HepG2 (cell line): ENCODE measurements around the gene PXYLP1. TPM values are rescaled to one million over a fixed set of nuclear protein-coding genes. Genes with fewer than 3 reads are reported as not detected.

Source experiments
- ATAC-seq: fragments of 200-7000 bp; cut with Tn5 transposase; 3 replicates; pipeline ENCODE4 v1.9.1; 2020; ENCODE audit warnings: mild to moderate bottlenecking, moderate library complexity
- BruUV-seq: library from RNA; stranded (reverse); fragments of 400-500 nt; replicated peaks from 2 replicates; lab custom pipeline; 2021; lab: Mats Ljungman, UMichigan
- CTCF ChIA-PET: fragments of 300-600 bp; formaldehyde crosslinking; extraction: SDS; loops from one replicate; lab custom pipeline; 2021; ENCODE audit warnings: low total read pairs, inconsistent platforms, low intra/inter-chr PET ratio; lab: Yijun Ruan, JAX
- POLR2A ChIA-PET: fragments of 350-600 bp; sonication (Branson Sonifier 250); formaldehyde crosslinking; loops from one replicate; lab custom pipeline; 2020; ENCODE audit warnings: antibody characterized with exemption, inconsistent platforms; lab: Yijun Ruan, JAX
- DNase-seq: peaks from one replicate; pipeline ENCODE4 v3.0.0-alpha.2; 2015; ENCODE audit warnings: low spot score
- FAIRE-seq: peaks from 3 replicates; lab custom pipeline; 2011; peaks lifted over from hg19 to GRCh38; lab: Jason Lieb, UNC
- H2AFZ ChIP-seq: one replicate; pipeline ENCODE4 v1.6.1; 2011; ENCODE audit warnings: low read length, inconsistent platforms
- H3K27ac ChIP-seq: fragments of 300-600 bp; 3 replicates; pipeline ENCODE4 v1.8.0; 2011; ENCODE audit warnings: mixed run types, mild to moderate bottlenecking, mixed read lengths, low read length, inconsistent platforms; ENCODE audit not compliant: insufficient read depth; ENCODE audit errors: extremely low read length
- H3K27me3 ChIP-seq, 2 experiments: fragments of 200-600 bp in 1 of 2; 2 replicates in 1 of 2; 3 replicates in 1 of 2; pipeline versions ENCODE4 v1.6.0 to v1.8.0; 2011; ENCODE audit warnings: low read length in 2 of 2, mild to moderate bottlenecking in 2 of 2, moderate library complexity in 2 of 2, inconsistent platforms in 1 of 2; ENCODE audit not compliant: insufficient read depth in 2 of 2, control insufficient read depth in 1 of 2
- H3K36me3 ChIP-seq, 2 experiments: fragments of 200-600 bp in 1 of 2; replicated peaks in 1 of 2; 2 replicates in 1 of 2; 3 replicates in 1 of 2; pipeline versions ENCODE4 v1.5.1 to v1.8.0; 2011; ENCODE audit warnings: low read length in 2 of 2, inconsistent platforms in 1 of 2; ENCODE audit not compliant: insufficient read depth in 2 of 2, control insufficient read depth in 1 of 2
- H3K4me1 ChIP-seq: 2 replicates; pipeline ENCODE4 v1.5.1; 2012; ENCODE audit warnings: low read length, inconsistent platforms; ENCODE audit not compliant: insufficient read depth
- H3K4me2 ChIP-seq: 2 replicates; pipeline ENCODE4 v1.6.0; 2011; ENCODE audit warnings: low read depth, low read length, inconsistent platforms
- H3K4me3 ChIP-seq, 3 experiments: fragments of 200-600 bp in 1 of 3; sonication (generic), shearing (Covaris generic) in 1 of 3; replicated peaks in 1 of 3; 2 replicates each; pipeline ENCODE4 v1.5.1; 2011 to 2016; ENCODE audit warnings: low read length in 3 of 3, inconsistent platforms in 2 of 3, low read depth in 2 of 3, mild to moderate bottlenecking in 2 of 3, control low read depth in 1 of 3, mixed read lengths in 1 of 3; ENCODE audit not compliant: insufficient read depth in 1 of 3
- H3K79me2 ChIP-seq: one replicate; pipeline ENCODE4 v1.6.1; 2011; ENCODE audit warnings: low read length, inconsistent platforms; ENCODE audit not compliant: insufficient read depth
- H3K9ac ChIP-seq: 2 replicates; pipeline ENCODE4 v1.6.0; 2011; ENCODE audit warnings: mild to moderate bottlenecking, low read depth, low read length, inconsistent platforms; ENCODE audit not compliant: insufficient read depth
- H3K9me3 ChIP-seq: 2 replicates; pipeline ENCODE4 v1.5.1; 2012; ENCODE audit warnings: mild to moderate bottlenecking, low read length
- H4K20me1 ChIP-seq: 2 replicates; pipeline ENCODE4 v1.6.0; 2011; ENCODE audit warnings: inconsistent platforms, mild to moderate bottlenecking, low read length, moderate library complexity; ENCODE audit not compliant: insufficient read depth
- ARHGAP35 ChIP-seq: sonication (generic); formaldehyde crosslinking; IDR thresholded peaks from 2 replicates; pipeline ENCODE4 v1.9.0; 2022; ENCODE audit warnings: mild to moderate bottlenecking, inconsistent platforms, moderate library complexity, missing genetic modification reagents, borderline replicate concordance
- ATAD3A ChIP-seq: sonication (generic); formaldehyde crosslinking; IDR thresholded peaks from 2 replicates; pipeline ENCODE4 v1.4.0; 2020; ENCODE audit warnings: missing genetic modification reagents
- ELF3 ChIP-seq: IDR thresholded peaks from 2 replicates; pipeline ENCODE4 v1.6.1; 2016; ENCODE audit warnings: missing genetic modification reagents, missing compliant biosample characterization
- ETV5 ChIP-seq: IDR thresholded peaks from 2 replicates; pipeline ENCODE4 v1.6.1; 2018; ENCODE audit warnings: missing biosample characterization, missing genetic modification reagents, inconsistent platforms, borderline replicate concordance
- ZFYVE20 ChIP-seq: sonication (generic); formaldehyde crosslinking; IDR thresholded peaks from 2 replicates; pipeline ENCODE4 v1.8.0; 2023; ENCODE audit warnings: low read depth, mild to moderate bottlenecking, moderate library complexity, missing genetic modification reagents, borderline replicate concordance
- ZNF235 ChIP-seq: sonication (generic); formaldehyde crosslinking; IDR thresholded peaks from 2 replicates; pipeline ENCODE4 v1.8.1; 2023; ENCODE audit warnings: mild to moderate bottlenecking, missing genetic modification reagents, borderline replicate concordance
- ZNF30 ChIP-seq: sonication (generic); formaldehyde crosslinking; IDR thresholded peaks from 2 replicates; pipeline ENCODE4 v1.5.0; 2020; ENCODE audit warnings: mild to moderate bottlenecking, missing genetic modification reagents
- ZNF703 ChIP-seq: sonication (generic); formaldehyde crosslinking; IDR thresholded peaks from 2 replicates; pipeline ENCODE4 v1.5.1; 2020; ENCODE audit warnings: missing genetic modification reagents, mild to moderate bottlenecking, moderate library complexity, borderline replicate concordance
- in situ Hi-C: cut with HindIII; loops from 2 replicates; pipeline ENCODE4 v1.10.0; 2017; ENCODE audit warnings: low pct_unique_long_range_greater_than_20kb; ENCODE audit not compliant: extremely low pct_ligation_motif_present
- intact Hi-C: fragments of 100-400 bp; cut with micrococcal nuclease; formaldehyde crosslinking; loops from one replicate; pipeline ENCODE4 v1.10.0; 2022; ENCODE audit not compliant: unreplicated experiment
- polyA plus RNA-seq, 8 experiments: library from polyadenylated mRNA; depleted of rRNA in 3 of 8; stranded (reverse) in 7 of 8; unstranded in 1 of 8; fragments of >200 nt; fragmentation: Illumina TruSeq in 4 of 8; extraction: Trizol in 4 of 8; gene quantifications; 2 replicates each; pipeline versions ENCODE4 v1.2.1 to v1.2.3, GENCODE V29; 2011 to 2016; ENCODE audit warnings: low read depth in 4 of 8, missing spikeins in 1 of 8, mixed read lengths in 1 of 8; ENCODE audit not compliant: insufficient read depth in 1 of 8
- total RNA-seq, 5 experiments: library from RNA; depleted of rRNA; stranded (reverse); fragments of >200 nt; fragmentation: Illumina TruSeq; extraction: Trizol; gene quantifications; 2 replicates each; pipeline ENCODE4 v1.2.3, GENCODE V29; 2016; ENCODE audit warnings: low read depth in 1 of 5
- TF ChIP-seq, protein P1 (sequence below): IDR thresholded peaks from 2 replicates; pipeline ENCODE4 v1.6.1; 2016; ENCODE audit warnings: low read depth, missing genetic modification reagents, missing compliant biosample characterization
- TF ChIP-seq, protein P2 (sequence below): sonication (generic); formaldehyde crosslinking; IDR thresholded peaks from 2 replicates; pipeline ENCODE4 v1.5.0; 2020; ENCODE audit warnings: mild to moderate bottlenecking, missing genetic modification reagents
- TF ChIP-seq, protein P3 (sequence below): sonication (generic); formaldehyde crosslinking; IDR thresholded peaks from 2 replicates; pipeline ENCODE4 v1.4.0; 2020; ENCODE audit warnings: missing genetic modification reagents, borderline replicate concordance
- TF ChIP-seq, protein P4 (sequence below): fragments of 450-650 bp; IDR thresholded peaks from 2 replicates; pipeline ENCODE4 v1.6.1; 2017

The PXYLP1 gene
- total and polyA plus RNA-seq, 2 of the 13 experiments (the other 11 are each of a cell fraction or from before 2014, with no cell fraction given) = 4.9 to 8.1 TPM

DNA sequence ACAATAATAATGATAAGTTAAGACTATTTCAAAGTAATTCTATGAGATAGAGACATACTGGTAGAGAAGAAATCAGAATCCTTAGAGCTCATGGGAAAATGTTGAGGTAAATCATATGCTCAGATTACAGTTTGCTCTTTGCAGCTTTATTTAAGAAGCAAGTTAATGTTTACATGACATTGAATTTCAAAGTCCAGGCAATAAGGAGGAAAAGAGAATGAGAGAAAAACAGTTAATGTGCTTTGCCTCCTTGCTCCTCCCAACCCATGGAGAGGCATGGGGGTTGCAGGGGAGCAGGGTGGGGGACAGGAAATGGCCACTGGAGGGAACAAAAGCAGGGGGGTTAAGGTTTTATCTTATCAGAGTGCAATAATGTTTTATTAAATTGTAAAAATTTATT, 94.5 kb downstream of the PXYLP1 start:
- Histone ChIP-seq H2AFZ (no peak overlapping the region), H3K9ac (no peak overlapping the region), H4K20me1 (no peaks in the 10 kb centered on the region), H3K36me3 (no peaks in the 10 kb centered on the region), H3K4me1 (peaks cover 60% of the 10 kb centered on the region), H3K79me2 (no peaks in the 10 kb centered on the region), H3K4me2 (peak overlapping the region; percentile 44), H3K27ac (no peak overlapping the region), H3K9me3 (no peaks in the 10 kb centered on the region), H3K27me3 (no peaks in the 10 kb centered on the region), H3K4me3 (0 out of 6 replicates have a peak overlapping the region, but pooled peaks of 1 of the 3 experiments have one; percentile 8)
- no TSS peak for BruUV-seq
- intact Hi-C loops = no loop called here
- DNase-seq (no peak), FAIRE-seq (peak; percentile 75), ATAC-seq (peak; percentile 31; the same call in 1 of the 3 replicates)
- in situ Hi-C loops = no loop called here
- POLR2A ChIA-PET = interaction anchor here (0.9 to 1.3 kb wide), 3 partner anchors 15 to 75 kb away, joined by 3 to 4 read pairs (median 3); no protein-coding TSS in a partner anchor
- CTCF ChIA-PET = no interaction called here
- TF ChIP-seq, protein P1, sequence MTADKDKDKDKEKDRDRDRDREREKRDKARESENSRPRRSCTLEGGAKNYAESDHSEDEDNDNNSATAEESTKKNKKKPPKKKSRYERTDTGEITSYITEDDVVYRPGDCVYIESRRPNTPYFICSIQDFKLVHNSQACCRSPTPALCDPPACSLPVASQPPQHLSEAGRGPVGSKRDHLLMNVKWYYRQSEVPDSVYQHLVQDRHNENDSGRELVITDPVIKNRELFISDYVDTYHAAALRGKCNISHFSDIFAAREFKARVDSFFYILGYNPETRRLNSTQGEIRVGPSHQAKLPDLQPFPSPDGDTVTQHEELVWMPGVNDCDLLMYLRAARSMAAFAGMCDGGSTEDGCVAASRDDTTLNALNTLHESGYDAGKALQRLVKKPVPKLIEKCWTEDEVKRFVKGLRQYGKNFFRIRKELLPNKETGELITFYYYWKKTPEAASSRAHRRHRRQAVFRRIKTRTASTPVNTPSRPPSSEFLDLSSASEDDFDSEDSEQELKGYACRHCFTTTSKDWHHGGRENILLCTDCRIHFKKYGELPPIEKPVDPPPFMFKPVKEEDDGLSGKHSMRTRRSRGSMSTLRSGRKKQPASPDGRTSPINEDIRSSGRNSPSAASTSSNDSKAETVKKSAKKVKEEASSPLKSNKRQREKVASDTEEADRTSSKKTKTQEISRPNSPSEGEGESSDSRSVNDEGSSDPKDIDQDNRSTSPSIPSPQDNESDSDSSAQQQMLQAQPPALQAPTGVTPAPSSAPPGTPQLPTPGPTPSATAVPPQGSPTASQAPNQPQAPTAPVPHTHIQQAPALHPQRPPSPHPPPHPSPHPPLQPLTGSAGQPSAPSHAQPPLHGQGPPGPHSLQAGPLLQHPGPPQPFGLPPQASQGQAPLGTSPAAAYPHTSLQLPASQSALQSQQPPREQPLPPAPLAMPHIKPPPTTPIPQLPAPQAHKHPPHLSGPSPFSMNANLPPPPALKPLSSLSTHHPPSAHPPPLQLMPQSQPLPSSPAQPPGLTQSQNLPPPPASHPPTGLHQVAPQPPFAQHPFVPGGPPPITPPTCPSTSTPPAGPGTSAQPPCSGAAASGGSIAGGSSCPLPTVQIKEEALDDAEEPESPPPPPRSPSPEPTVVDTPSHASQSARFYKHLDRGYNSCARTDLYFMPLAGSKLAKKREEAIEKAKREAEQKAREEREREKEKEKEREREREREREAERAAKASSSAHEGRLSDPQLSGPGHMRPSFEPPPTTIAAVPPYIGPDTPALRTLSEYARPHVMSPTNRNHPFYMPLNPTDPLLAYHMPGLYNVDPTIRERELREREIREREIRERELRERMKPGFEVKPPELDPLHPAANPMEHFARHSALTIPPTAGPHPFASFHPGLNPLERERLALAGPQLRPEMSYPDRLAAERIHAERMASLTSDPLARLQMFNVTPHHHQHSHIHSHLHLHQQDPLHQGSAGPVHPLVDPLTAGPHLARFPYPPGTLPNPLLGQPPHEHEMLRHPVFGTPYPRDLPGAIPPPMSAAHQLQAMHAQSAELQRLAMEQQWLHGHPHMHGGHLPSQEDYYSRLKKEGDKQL (CRISPR knock-in tag) = no peak
- TF ChIP-seq ATAD3A (CRISPR knock-in tag) = no peak
- TF ChIP-seq ARHGAP35 = no peak
- TF ChIP-seq, protein P2, sequence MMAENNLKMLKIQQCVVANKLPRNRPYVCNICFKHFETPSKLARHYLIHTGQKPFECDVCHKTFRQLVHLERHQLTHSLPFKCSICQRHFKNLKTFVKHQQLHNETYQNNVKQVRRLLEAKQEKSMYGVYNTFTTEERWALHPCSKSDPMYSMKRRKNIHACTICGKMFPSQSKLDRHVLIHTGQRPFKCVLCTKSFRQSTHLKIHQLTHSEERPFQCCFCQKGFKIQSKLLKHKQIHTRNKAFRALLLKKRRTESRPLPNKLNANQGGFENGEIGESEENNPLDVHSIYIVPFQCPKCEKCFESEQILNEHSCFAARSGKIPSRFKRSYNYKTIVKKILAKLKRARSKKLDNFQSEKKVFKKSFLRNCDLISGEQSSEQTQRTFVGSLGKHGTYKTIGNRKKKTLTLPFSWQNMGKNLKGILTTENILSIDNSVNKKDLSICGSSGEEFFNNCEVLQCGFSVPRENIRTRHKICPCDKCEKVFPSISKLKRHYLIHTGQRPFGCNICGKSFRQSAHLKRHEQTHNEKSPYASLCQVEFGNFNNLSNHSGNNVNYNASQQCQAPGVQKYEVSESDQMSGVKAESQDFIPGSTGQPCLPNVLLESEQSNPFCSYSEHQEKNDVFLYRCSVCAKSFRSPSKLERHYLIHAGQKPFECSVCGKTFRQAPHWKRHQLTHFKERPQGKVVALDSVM = no peak
- TF ChIP-seq ZNF235 (CRISPR knock-in tag) = no peak
- TF ChIP-seq ZNF30 = no peak
- TF ChIP-seq, protein P3, sequence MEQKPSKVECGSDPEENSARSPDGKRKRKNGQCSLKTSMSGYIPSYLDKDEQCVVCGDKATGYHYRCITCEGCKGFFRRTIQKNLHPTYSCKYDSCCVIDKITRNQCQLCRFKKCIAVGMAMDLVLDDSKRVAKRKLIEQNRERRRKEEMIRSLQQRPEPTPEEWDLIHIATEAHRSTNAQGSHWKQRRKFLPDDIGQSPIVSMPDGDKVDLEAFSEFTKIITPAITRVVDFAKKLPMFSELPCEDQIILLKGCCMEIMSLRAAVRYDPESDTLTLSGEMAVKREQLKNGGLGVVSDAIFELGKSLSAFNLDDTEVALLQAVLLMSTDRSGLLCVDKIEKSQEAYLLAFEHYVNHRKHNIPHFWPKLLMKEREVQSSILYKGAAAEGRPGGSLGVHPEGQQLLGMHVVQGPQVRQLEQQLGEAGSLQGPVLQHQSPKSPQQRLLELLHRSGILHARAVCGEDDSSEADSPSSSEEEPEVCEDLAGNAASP (CRISPR knock-in tag) = no peak
- no peak for TF ChIP-seq ZNF703
- TF ChIP-seq ELF3 (CRISPR knock-in tag) = peak; percentile 36; the same call in 1 of the 2 replicates
- TF ChIP-seq, protein P4, sequence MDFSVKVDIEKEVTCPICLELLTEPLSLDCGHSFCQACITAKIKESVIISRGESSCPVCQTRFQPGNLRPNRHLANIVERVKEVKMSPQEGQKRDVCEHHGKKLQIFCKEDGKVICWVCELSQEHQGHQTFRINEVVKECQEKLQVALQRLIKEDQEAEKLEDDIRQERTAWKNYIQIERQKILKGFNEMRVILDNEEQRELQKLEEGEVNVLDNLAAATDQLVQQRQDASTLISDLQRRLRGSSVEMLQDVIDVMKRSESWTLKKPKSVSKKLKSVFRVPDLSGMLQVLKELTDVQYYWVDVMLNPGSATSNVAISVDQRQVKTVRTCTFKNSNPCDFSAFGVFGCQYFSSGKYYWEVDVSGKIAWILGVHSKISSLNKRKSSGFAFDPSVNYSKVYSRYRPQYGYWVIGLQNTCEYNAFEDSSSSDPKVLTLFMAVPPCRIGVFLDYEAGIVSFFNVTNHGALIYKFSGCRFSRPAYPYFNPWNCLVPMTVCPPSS = no peak
- no peak for TF ChIP-seq ETV5 (CRISPR knock-in tag)
- no peak for TF ChIP-seq ZFYVE20 (CRISPR knock-in tag)
